Upper lobe of left lung (tissue), 4 donors: ENCODE results near the gene CTSZ.

Experiments used
- CTCF ChIP-seq, 6 experiments: fragments of 450-650 bp in 4 of 6; fragments of 200-600 bp in 2 of 6; sonication (generic) in 2 of 6; IDR thresholded peaks; one replicate each; pipeline ENCODE4 v1.5.1; 2016 to 2019; ENCODE audit warnings: antibody characterized with exemption in 6 of 6
- POLR2A ChIP-seq, 4 donors: fragments of 450-650 bp; IDR thresholded peaks; one replicate each; pipeline ENCODE4 v1.5.1; 2016 to 2017; ENCODE audit warnings: antibody characterized with exemption in 4 of 4, mild to moderate bottlenecking in 2 of 4

- TF ChIP-seq CTCF (IDR thresholded peaks at IDR 0.05): no peak
- no peak for TF ChIP-seq POLR2A (IDR thresholded peaks at IDR 0.05)
Measured at GRCh38 chr20:58997141-58997770, 9.8 kb downstream of the CTSZ start.
